Activated T-cell treated with anti-CD3 and anti-CD28 coated beads, Interleukin-2, amount 50 U/mL, for 24 hours (primary cell): ENCODE results near the gene AGAP1.

Experiments
- DNase-seq: peaks from one replicate; pipeline ENCODE4 v3.0.0-alpha.2; 2020
- H3K27ac Mint-ChIP-seq: 2 replicates; pipeline ENCODE4 v1.8.0; 2020; ENCODE audit warnings: mild to moderate bottlenecking, mixed read lengths
- H3K27me3 Mint-ChIP-seq: 2 replicates; pipeline ENCODE4 v1.8.0; 2020; ENCODE audit warnings: mixed read lengths
- H3K36me3 Mint-ChIP-seq: 2 replicates; pipeline ENCODE4 v1.8.0; 2020; ENCODE audit warnings: low read depth, mixed read lengths
- H3K4me1 Mint-ChIP-seq: 2 replicates; pipeline ENCODE4 v1.8.0; 2020; ENCODE audit warnings: low read depth, mixed read lengths
- H3K4me3 Mint-ChIP-seq: 2 replicates; pipeline ENCODE4 v1.8.0; 2020; ENCODE audit warnings: mild to moderate bottlenecking, moderate library complexity, mixed read lengths
- H3K9me3 Mint-ChIP-seq: 2 replicates; pipeline ENCODE4 v1.8.0; 2020; ENCODE audit warnings: mixed read lengths

AGAP1 gene

GRCh38 chr2:235951982-235952381 is 458.1 kb downstream of the AGAP1 start:
- H3K4me1 Mint-ChIP-seq, result peaks cover 12% of the 10 kb centered on the region
- no peak overlapping the region for H3K4me3 Mint-ChIP-seq
- peaks cover 70% of the 10 kb centered on the region for H3K27me3 Mint-ChIP-seq
- H3K27ac Mint-ChIP-seq, result no peak overlapping the region
- DNase-seq, result no peak
- H3K9me3 Mint-ChIP-seq, result no peaks in the 10 kb centered on the region
- H3K36me3 Mint-ChIP-seq, result no peaks in the 10 kb centered on the region

DNA sequence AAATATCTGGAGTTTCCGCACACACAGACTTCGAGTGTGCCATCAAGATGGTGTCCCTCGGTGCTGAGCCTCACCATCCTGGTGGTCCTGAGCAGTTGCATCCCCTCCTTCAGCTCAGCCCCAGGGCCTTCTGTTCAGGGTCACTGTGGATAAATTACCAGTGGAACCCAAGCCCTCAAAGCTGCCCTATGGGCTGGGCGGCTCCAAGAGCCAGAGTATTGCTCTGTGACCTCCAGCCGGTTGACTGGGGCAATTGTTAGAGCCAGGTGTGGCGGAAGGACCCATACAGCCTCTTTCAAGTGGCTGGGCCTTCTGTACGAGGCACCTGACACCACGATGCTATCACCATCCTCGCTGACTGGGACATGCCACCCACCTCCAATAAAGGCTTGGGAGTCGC is 458.9 kb downstream of the AGAP1 start:
- DNase-seq, result no peak
- peaks cover 63% of the 10 kb centered on the region for H3K27me3 Mint-ChIP-seq
- peaks cover 12% of the 10 kb centered on the region for H3K4me1 Mint-ChIP-seq
- no peak overlapping the region for H3K4me3 Mint-ChIP-seq
- H3K9me3 Mint-ChIP-seq, result no peaks in the 10 kb centered on the region
- no peaks in the 10 kb centered on the region for H3K36me3 Mint-ChIP-seq
- no peak overlapping the region for H3K27ac Mint-ChIP-seq

DNA sequence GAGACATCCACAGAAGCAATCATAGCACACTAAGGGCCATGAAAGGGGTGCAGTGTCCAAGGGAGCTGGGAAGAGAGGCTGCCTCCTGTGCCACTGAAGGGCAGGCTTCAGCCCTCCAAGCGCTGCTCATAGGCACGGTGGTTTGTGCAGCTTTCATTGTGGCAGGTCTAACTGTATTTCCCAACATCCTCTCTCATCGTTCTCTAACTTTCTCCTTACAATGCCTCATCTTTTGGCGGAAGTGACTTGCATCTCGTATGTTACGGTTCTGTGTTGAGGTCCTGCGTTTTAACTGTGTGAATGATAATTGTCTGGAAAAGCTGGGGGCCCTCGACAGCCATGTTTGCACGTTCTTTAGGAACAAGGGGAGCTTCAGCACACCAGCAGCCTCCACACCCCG is 460.4 kb downstream of the AGAP1 start:
- no peak overlapping the region for H3K4me3 Mint-ChIP-seq
- no peak for DNase-seq
- peaks cover 52% of the 10 kb centered on the region for H3K27me3 Mint-ChIP-seq
- H3K9me3 Mint-ChIP-seq, result no peaks in the 10 kb centered on the region
- H3K27ac Mint-ChIP-seq, result no peak overlapping the region
- H3K4me1 Mint-ChIP-seq, result peaks cover 12% of the 10 kb centered on the region
- H3K36me3 Mint-ChIP-seq, result no peaks in the 10 kb centered on the region

DNA sequence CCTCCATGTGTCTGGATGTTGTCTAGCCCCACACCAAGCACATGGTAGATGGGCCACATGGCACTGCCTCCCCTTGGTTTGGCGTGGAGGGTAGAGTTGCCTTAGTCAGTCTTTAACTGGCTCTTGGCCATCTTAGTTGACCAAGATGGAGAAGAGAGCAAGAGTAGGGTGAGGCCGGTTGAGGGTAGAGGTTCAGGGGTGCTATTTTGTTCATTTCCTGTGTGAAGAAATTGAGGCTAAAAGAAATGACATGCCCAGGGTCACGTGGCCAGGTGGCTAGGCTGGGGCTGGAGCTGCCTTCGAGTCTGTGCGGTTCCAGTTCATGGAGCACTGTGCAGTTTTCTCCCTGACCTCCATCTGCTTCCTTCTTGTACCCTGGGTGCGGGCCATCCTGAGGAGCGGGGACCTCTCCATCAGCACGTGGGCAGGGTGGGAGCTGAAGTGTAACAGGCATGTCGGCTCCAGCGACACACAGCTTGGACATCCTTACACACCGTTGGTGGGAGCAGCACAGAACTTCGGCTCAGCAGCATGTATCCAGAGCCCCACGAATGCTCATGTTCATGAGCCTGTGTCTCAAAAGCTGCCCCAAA is 461.1 kb downstream of the AGAP1 start:
- Mint-ChIP-seq H3K4me3 (no peak overlapping the region), H3K27me3 (peaks cover 45% of the 10 kb centered on the region), H3K36me3 (no peaks in the 10 kb centered on the region), H3K9me3 (no peaks in the 10 kb centered on the region), H3K27ac (no peak overlapping the region), H3K4me1 (peaks cover 12% of the 10 kb centered on the region)
- DNase-seq, result no peak

DNA sequence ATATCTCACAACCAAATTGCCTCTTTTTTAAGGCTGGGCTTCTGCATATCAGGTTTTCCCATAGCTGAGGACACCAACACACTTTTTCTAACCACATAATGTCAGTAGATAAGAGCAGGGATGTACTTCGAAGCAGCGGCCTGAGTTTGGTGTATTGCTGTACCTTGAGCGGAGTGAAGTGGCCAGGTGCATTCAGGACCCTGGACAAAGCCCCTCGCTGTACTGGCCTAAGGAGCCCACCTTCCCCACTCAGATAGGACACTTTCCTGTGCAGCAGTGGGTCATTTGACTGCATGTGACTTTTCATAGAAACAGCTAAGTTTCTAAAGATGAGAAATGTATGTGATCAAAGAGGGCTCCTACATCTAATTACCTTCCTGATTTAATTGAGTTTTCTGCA is 461.8 kb downstream of the AGAP1 start:
- Mint-ChIP-seq H3K4me1 (peaks cover 12% of the 10 kb centered on the region), H3K36me3 (no peaks in the 10 kb centered on the region), H3K27me3 (peaks cover 46% of the 10 kb centered on the region), H3K27ac (no peak overlapping the region), H3K4me3 (no peak overlapping the region), H3K9me3 (no peaks in the 10 kb centered on the region)
- DNase-seq, result no peak

GRCh38 chr2:235956281-235956970 is 462.6 kb downstream of the AGAP1 start:
- DNase-seq, result no peak

DNA sequence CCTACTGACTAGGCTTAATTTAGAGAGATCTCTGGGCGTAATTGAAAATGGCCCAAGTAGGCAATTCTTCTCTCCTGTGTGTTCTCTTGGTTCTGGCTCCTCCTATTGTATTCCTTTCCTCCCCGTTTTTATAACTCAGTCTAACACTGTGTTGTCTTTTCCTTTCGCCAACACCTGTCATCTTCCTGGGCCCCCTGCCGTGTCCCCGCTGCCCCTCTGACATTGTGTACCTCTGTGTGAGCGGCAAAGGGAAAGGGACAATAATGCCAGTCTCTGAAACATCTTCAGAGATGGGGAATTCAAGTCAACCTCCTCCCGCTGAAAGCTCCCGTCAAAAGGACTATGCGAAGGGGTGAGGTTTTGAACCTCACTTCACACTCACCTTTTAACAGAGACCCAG is 463.4 kb downstream of the AGAP1 start:
- H3K27me3 Mint-ChIP-seq, result peaks cover 38% of the 10 kb centered on the region
- H3K4me1 Mint-ChIP-seq, result peaks cover 1% of the 10 kb centered on the region
- no peak for DNase-seq
- H3K9me3 Mint-ChIP-seq, result no peaks in the 10 kb centered on the region
- no peak overlapping the region for H3K4me3 Mint-ChIP-seq
- no peaks in the 10 kb centered on the region for H3K36me3 Mint-ChIP-seq
- H3K27ac Mint-ChIP-seq, result no peak overlapping the region

More at GRCh38 chr2:235956281-235956970, 462.6 kb downstream of the AGAP1 start:
- Mint-ChIP-seq H3K27me3 (peaks cover 41% of the 10 kb centered on the region), H3K4me3 (no peak overlapping the region), H3K27ac (no peak overlapping the region), H3K36me3 (no peaks in the 10 kb centered on the region), H3K4me1 (peaks cover 8% of the 10 kb centered on the region), H3K9me3 (no peaks in the 10 kb centered on the region)

GRCh38 chr2:235958221-235958930 is 464.5 kb downstream of the AGAP1 start:
- Mint-ChIP-seq H3K9me3 (no peaks in the 10 kb centered on the region), H3K27ac (no peak overlapping the region), H3K27me3 (peaks cover 34% of the 10 kb centered on the region), H3K36me3 (no peaks in the 10 kb centered on the region), H3K4me3 (no peak overlapping the region), H3K4me1 (no peaks in the 10 kb centered on the region)
- no peak for DNase-seq

DNA sequence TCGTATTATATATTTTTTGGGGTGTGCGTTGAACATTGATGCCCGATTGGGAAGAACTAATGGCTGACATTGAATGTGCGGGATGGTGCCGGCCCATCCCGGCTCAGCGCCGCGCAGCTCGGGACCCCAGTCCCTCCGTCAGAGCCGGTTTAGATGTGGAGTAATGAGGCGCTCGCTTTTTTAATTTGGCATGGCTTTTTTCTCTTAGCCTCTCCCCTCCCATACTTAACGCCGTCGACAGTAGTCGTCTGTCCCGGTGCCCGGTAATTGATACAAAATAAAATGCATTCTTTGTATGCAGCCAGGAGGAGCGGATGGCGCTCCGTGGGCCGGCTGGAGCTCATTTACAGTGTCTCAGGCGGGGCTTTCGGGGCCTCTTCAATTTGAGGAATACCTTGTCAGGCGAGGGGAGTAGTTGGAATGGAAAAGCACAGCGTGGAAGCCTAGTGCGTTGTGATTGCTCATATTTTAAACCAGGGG is 465.1 kb downstream of the AGAP1 start:
- Mint-ChIP-seq H3K4me1 (no peaks in the 10 kb centered on the region), H3K36me3 (no peaks in the 10 kb centered on the region), H3K9me3 (no peaks in the 10 kb centered on the region), H3K4me3 (no peak overlapping the region), H3K27ac (no peak overlapping the region), H3K27me3 (peaks cover 34% of the 10 kb centered on the region)
- DNase-seq, result no peak

GRCh38 chr2:235960011-235960715 is 466.3 kb downstream of the AGAP1 start:
- peaks cover 24% of the 10 kb centered on the region for H3K27me3 Mint-ChIP-seq
- H3K9me3 Mint-ChIP-seq, result no peaks in the 10 kb centered on the region
- H3K4me1 Mint-ChIP-seq, result no peaks in the 10 kb centered on the region
- no peaks in the 10 kb centered on the region for H3K36me3 Mint-ChIP-seq
- no peak for DNase-seq
- H3K4me3 Mint-ChIP-seq, result no peak overlapping the region
- H3K27ac Mint-ChIP-seq, result no peak overlapping the region

GRCh38 chr2:235960716-235961640 is 467.1 kb downstream of the AGAP1 start:
- Mint-ChIP-seq H3K36me3 (no peaks in the 10 kb centered on the region), H3K27me3 (peaks cover 16% of the 10 kb centered on the region), H3K4me3 (no peak overlapping the region), H3K27ac (no peak overlapping the region), H3K4me1 (no peaks in the 10 kb centered on the region), H3K9me3 (no peaks in the 10 kb centered on the region)
- DNase-seq, result no peak

- Mint-ChIP-seq H3K9me3 (no peaks in the 10 kb centered on the region), H3K36me3 (no peaks in the 10 kb centered on the region), H3K4me1 (no peaks in the 10 kb centered on the region), H3K27ac (no peak overlapping the region), H3K4me3 (no peak overlapping the region), H3K27me3 (peaks cover 11% of the 10 kb centered on the region)
- no peak for DNase-seq
These were observed 467.9 kb downstream of the AGAP1 start for GRCh38 chr2:235961711-235962110.

- H3K4me3 Mint-ChIP-seq, result no peak overlapping the region
- H3K36me3 Mint-ChIP-seq, result no peaks in the 10 kb centered on the region
- no peaks in the 10 kb centered on the region for H3K4me1 Mint-ChIP-seq
- peaks cover 11% of the 10 kb centered on the region for H3K27me3 Mint-ChIP-seq
- no peaks in the 10 kb centered on the region for H3K9me3 Mint-ChIP-seq
- no peak for DNase-seq
- no peak overlapping the region for H3K27ac Mint-ChIP-seq
These were observed 470.2 kb downstream of the AGAP1 start for GRCh38 chr2:235963853-235964577.
